ENCODE data around the gene TMEM9B.
"Not testable (repeated sequence)": the region's sequence is repeated elsewhere in the genome, so short reads cannot be mapped to it uniquely, and the experiment has no call there.

Gene TMEM9B

DNA sequence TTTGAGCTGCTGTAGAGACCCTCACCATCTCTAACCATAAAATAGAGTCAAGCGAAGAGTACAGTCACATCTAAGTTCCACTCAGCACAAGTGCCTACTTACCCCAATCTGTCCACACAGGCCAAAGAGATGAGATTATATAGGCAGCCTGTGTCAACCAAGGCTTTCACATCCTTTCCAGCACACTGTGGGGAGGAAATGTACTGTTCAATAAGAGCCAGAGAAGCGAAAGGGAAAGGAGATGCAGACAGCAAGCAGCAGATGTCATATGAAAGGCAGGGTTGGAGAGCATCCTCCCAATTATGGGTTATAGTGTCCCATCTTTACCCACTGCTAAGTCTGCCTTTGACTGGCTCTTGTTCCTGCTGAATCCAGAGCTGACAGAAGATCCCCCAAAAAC is 23.2 kb upstream of the TMEM9B start:
- no peak for ATAC-seq
- Mint-ChIP-seq H3K9me3 (no peaks in the 10 kb centered on the region), H3K36me3 (no peaks in the 10 kb centered on the region), H3K4me1 (peaks cover 5% of the 10 kb centered on the region), H3K27ac (no peak overlapping the region), H3K4me3 (no peak overlapping the region)
- no peak for DNase-seq (ENCODE audit: low spot score in 2 of 2)

GRCh38 chr11:8986772-8987171 is 22.5 kb upstream of the TMEM9B start:
- not testable (repeated sequence) for ATAC-seq; H3K36me3 Mint-ChIP-seq; DNase-seq (ENCODE audit: low spot score in 2 of 2); H3K27ac Mint-ChIP-seq; H3K4me3 Mint-ChIP-seq; H3K4me1 Mint-ChIP-seq; H3K9me3 Mint-ChIP-seq

GRCh38 chr11:8985462-8985861 is 21.2 kb upstream of the TMEM9B start:
- DNase-seq (ENCODE audit: low spot score in 2 of 2) = no peak
- no peaks in the 10 kb centered on the region for H3K9me3 Mint-ChIP-seq
- H3K27ac Mint-ChIP-seq = no peak overlapping the region
- H3K4me3 Mint-ChIP-seq = no peak overlapping the region
- peaks cover 5% of the 10 kb centered on the region for H3K4me1 Mint-ChIP-seq
- H3K36me3 Mint-ChIP-seq = no peaks in the 10 kb centered on the region
- ATAC-seq = no peak

DNA sequence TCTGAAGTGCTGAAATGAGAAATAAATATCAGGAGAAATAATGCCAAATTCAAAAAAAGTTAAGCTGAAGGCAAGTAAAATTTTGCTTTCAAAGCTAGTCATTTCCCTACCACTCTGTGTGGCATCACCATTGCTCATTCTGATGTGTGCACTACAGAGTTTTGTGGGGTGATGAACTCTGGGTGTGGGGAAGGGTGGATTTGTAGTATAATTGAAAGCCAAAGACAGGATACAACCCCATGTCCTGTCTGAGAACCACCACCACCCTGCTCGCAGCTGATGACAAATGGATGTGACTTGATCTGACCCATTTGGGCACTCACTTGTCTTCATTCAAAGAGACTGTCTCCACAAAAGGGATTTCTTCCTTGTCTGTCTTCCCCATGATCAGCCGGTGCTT is 19.3 kb upstream of the TMEM9B start:
- no peak for DNase-seq (ENCODE audit: low spot score in 2 of 2)
- H3K36me3 Mint-ChIP-seq = no peaks in the 10 kb centered on the region
- H3K4me3 Mint-ChIP-seq = no peak overlapping the region
- peaks cover 5% of the 10 kb centered on the region for H3K4me1 Mint-ChIP-seq
- ATAC-seq = peak; percentile 99
- H3K9me3 Mint-ChIP-seq = no peaks in the 10 kb centered on the region
- H3K27ac Mint-ChIP-seq = no peak overlapping the region

- Mint-ChIP-seq H3K4me3 (no peak overlapping the region), H3K36me3 (no peaks in the 10 kb centered on the region), H3K27ac (no peak overlapping the region), H3K4me1 (peaks cover 5% of the 10 kb centered on the region), H3K9me3 (no peaks in the 10 kb centered on the region)
- ATAC-seq (no peak), DNase-seq (ENCODE audit: low spot score in 2 of 2) (no peak)
Measured at GRCh38 chr11:8980485-8980884, 16.2 kb upstream of the TMEM9B start.

- not testable (repeated sequence) for H3K9me3 Mint-ChIP-seq; DNase-seq (ENCODE audit: low spot score in 2 of 2); H3K4me1 Mint-ChIP-seq; ATAC-seq; H3K27ac Mint-ChIP-seq; H3K36me3 Mint-ChIP-seq; H3K4me3 Mint-ChIP-seq
Measured at GRCh38 chr11:8979365-8979764, 15.1 kb upstream of the TMEM9B start.

DNA sequence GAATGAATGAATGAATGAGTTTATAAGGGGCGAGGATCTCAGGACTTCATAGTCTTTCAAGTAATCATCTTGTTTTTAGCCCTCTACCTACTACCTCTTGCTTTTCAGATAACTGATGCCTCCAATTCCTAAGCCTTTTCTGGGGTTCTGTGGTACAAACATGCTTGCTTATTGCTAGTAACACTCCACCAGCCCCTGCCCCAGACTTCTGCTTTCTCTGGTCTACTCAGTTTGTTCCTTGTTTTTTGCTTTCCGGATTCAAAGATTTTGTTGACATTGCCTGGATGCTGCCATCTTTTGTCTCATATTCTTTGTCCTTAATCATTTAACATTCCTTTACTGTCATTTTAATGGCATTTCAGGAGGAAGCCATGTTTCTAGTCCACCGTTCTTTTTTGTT is 8.9 kb upstream of the TMEM9B start:
- DNase-seq (ENCODE audit: low spot score in 2 of 2) (no peak), ATAC-seq (no peak)
- Mint-ChIP-seq H3K4me1 (no peaks in the 10 kb centered on the region), H3K9me3 (no peaks in the 10 kb centered on the region), H3K36me3 (peaks cover 5% of the 10 kb centered on the region), H3K27ac (no peak overlapping the region), H3K4me3 (no peak overlapping the region)

GRCh38 chr11:8971924-8972316 is 7.7 kb upstream of the TMEM9B start:
- DNase-seq (ENCODE audit: low spot score in 2 of 2) (no peak), ATAC-seq (no peak)
- Mint-ChIP-seq H3K27ac (no peak overlapping the region), H3K36me3 (peaks cover 5% of the 10 kb centered on the region), H3K4me1 (no peaks in the 10 kb centered on the region), H3K4me3 (no peak overlapping the region), H3K9me3 (no peaks in the 10 kb centered on the region)

DNA sequence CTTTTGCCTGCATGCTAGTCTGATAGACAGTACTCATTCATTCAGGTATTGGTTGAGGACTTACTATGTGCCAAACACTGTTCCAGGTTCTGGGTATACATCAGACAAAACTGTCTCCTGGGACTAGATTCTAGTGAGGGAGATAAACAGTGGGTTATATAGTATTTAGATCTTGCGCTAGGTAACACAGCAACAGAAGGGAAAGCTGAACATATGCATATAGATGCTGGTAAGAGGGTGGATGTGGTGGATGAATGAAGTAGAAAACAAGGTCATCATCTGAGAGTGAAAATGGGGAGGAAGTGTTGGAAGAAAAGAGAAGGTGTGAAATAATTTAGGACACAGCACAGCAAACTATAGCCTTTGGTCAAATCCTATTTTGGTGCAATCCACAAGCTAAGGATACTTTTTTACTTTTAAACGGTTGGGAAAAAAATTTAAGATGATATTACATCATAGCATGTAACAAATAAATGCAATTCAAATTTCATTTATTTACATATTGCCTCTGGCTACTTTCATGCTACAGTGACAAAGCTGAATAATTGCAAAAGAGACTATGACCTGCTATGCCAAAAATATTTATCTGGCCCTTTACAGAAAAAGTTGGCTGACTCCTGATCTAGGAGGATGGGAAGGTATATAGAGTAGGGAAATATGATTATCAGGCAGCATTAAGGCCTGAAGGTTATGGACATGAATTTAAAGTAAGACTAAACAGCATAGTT is 7.1 kb upstream of the TMEM9B start:
- Mint-ChIP-seq H3K27ac (no peak overlapping the region), H3K9me3 (no peaks in the 10 kb centered on the region), H3K4me3 (no peak overlapping the region), H3K36me3 (peaks cover 5% of the 10 kb centered on the region), H3K4me1 (no peaks in the 10 kb centered on the region)
- ATAC-seq (no peak), DNase-seq (ENCODE audit: low spot score in 2 of 2) (no peak)

GRCh38 chr11:8967184-8967583 is 2.9 kb upstream of the TMEM9B start:
- H3K4me1 Mint-ChIP-seq = peaks cover 21% of the 10 kb centered on the region
- DNase-seq (ENCODE audit: low spot score in 2 of 2) = no peak
- H3K4me3 Mint-ChIP-seq = no peak overlapping the region
- no peak overlapping the region for H3K27ac Mint-ChIP-seq
- H3K9me3 Mint-ChIP-seq = no peaks in the 10 kb centered on the region
- no peak for ATAC-seq
- H3K36me3 Mint-ChIP-seq = peaks cover 18% of the 10 kb centered on the region

- peaks cover 29% of the 10 kb centered on the region for H3K4me1 Mint-ChIP-seq
- peak overlapping the region; percentile 94 for H3K27ac Mint-ChIP-seq
- no peaks in the 10 kb centered on the region for H3K9me3 Mint-ChIP-seq
- H3K36me3 Mint-ChIP-seq = peaks cover 15% of the 10 kb centered on the region
- DNase-seq (ENCODE audit: low spot score in 2 of 2) = peak in 1 of 2 donors; percentile 89
- ATAC-seq = peak; percentile 82
- peak overlapping the region; percentile 91 for H3K4me3 Mint-ChIP-seq
Measured at GRCh38 chr11:8963569-8964323, 496 bp downstream of the TMEM9B start.

- peak overlapping the region; percentile 94 for H3K27ac Mint-ChIP-seq
- H3K4me1 Mint-ChIP-seq = peaks cover 29% of the 10 kb centered on the region
- ATAC-seq (no peak), DNase-seq (ENCODE audit: low spot score in 2 of 2) (no peak)
- H3K9me3 Mint-ChIP-seq = no peaks in the 10 kb centered on the region
- peaks cover 13% of the 10 kb centered on the region for H3K36me3 Mint-ChIP-seq
- peak overlapping the region; percentile 91 for H3K4me3 Mint-ChIP-seq
Measured at GRCh38 chr11:8962841-8963240, 1.4 kb downstream of the TMEM9B start.

DNA sequence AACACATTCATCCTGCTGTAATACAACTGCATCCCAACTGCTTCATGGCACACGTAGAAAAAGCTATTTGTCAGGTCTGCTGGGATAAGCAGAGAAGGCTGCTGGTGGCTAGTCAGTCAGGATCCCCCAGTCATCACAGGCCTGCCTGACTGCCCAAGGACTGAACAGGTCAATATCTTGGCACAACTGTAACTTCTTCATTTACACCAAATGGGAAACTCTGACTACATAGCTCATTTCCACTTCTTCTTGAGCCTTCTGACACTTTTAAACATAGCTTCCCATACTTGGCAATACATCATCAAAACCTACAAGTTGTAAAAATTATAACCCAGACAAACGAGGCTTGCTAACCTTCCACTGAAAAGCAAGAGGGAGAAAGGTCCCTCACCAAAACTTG is 2.8 kb downstream of the TMEM9B start:
- Mint-ChIP-seq H3K9me3 (no peaks in the 10 kb centered on the region), H3K27ac (peak overlapping the region; percentile 21), H3K4me3 (no peak overlapping the region), H3K36me3 (peaks cover 21% of the 10 kb centered on the region), H3K4me1 (peaks cover 42% of the 10 kb centered on the region)
- ATAC-seq = no peak
- no peak for DNase-seq (ENCODE audit: low spot score in 2 of 2)

DNA sequence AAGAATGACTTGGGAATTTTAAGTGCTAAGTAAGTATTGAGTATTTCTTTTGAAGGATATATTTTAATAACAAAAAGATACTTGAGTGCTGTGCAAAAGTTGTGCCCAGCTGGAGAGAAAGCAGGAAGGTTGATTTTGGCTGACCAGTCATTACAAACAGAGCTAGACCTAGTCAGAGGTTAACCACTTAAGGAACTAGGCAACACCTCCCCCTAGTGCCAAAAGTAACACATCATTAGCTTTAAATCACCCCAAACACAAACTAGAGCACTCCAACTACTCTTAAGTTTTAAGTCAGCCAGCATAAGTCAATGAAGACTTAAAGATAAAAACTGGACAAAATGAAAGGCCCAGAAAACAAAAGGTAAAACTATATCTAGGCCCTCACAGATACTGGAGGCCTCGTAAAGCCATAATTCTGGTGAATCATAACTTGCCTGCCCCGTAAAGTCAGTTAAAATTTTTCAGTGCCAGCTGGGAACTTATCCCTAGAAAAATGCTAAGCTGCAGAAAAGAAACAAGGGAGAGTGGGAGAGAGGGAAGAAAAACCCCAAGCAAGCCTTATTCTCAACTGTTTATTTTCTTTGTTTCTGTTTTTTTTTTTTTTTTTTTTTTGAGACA is 4.6 kb downstream of the TMEM9B start:
- no peak overlapping the region for H3K27ac Mint-ChIP-seq
- H3K9me3 Mint-ChIP-seq = no peaks in the 10 kb centered on the region
- peaks cover 39% of the 10 kb centered on the region for H3K4me1 Mint-ChIP-seq
- H3K4me3 Mint-ChIP-seq = no peak overlapping the region
- ATAC-seq (peak; percentile 61), DNase-seq (ENCODE audit: low spot score in 2 of 2) (peak; percentile 6 to 57)
- peaks cover 34% of the 10 kb centered on the region for H3K36me3 Mint-ChIP-seq

- Mint-ChIP-seq H3K4me1 (peaks cover 24% of the 10 kb centered on the region), H3K36me3 (peaks cover 53% of the 10 kb centered on the region), H3K9me3 (no peaks in the 10 kb centered on the region), H3K27ac (peak overlapping the region; percentile 14), H3K4me3 (no peak overlapping the region)
- DNase-seq (ENCODE audit: low spot score in 2 of 2) = no peak
- peak; percentile 85 for ATAC-seq
Measured at GRCh38 chr11:8956860-8957259, 7.4 kb downstream of the TMEM9B start.

DNA sequence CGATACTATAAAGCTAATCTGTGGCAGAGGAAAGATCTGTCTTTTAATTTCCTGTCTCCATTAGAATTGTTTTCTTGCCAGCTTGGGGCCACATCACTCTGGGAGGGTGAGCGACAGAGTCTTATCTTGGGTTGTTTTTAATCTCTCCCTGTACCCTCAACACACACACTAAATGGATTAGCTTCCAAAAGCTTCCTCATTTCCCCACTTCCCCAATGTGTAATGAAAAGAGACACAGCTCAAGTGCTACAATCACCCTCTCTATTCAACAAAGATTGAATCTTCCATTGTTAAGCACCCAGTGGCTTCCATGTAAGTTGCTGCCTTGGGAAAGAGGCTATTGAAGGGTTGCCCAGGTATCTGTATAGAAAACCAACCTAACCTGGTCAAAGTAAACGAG is 15.4 kb downstream of the TMEM9B start:
- Mint-ChIP-seq H3K4me1 (no peaks in the 10 kb centered on the region), H3K36me3 (peaks cover 71% of the 10 kb centered on the region), H3K9me3 (no peaks in the 10 kb centered on the region), H3K4me3 (no peak overlapping the region), H3K27ac (no peak overlapping the region)
- no peak for DNase-seq (ENCODE audit: low spot score in 2 of 2)
- ATAC-seq = no peak

Measured in stimulated activated effector memory CD8-positive, alpha-beta T cell treated with anti-CD3 and anti-CD28 coated beads, Interleukin-12 subunit alpha, Interleukin-12 subunit beta, amount 100 ng/mL, for 72 hours (primary cell).